Stimulated activated CD4-positive, alpha-beta T cell treated with anti-CD3 and anti-CD28 coated beads, Interleukin-12 subunit alpha, Interleukin-12 subunit beta, amount 100 ng/mL, for 48 hours (primary cell): ENCODE measurements around the gene EPHB1.

ENCODE experiments used
- DNase-seq, 3 donors: peaks; one replicate each; pipeline ENCODE4 v3.0.0-alpha.2; 2020; ENCODE audit warnings: low read depth in 2 of 3, low spot score in 1 of 3

The EPHB1 gene

DNA sequence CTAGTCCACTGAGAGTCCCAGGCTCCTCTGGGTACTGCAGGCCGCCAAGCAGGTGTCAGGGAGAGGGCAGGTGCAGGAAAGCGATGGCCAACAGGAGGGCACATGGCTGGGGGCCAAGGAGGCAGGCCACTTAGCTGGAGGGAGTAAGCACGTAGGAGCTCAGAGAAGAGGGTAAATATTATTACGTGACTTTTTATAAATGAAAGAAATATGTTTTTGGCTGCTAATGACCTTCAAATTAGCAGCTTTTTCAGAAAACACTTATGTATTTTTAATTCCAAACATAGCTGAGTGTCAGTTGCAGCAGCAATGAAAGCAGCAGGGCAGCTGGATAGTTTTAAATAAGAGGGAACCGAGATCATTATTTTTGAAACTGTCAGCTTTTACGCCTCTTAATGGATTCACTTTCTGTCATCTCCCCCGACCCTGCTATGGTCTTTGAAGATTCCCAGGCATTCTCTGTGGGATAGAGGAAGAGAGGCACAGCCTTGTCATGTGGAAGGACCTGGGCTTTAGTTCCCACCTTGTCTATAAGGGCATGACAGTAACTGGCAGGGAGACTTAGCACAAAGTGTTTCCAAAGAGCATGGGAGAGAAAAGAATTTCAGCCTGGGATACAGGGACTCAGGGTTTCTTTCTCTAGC lies 477.1 kb downstream of the EPHB1 start:
- DNase-seq, result no peak

DNA sequence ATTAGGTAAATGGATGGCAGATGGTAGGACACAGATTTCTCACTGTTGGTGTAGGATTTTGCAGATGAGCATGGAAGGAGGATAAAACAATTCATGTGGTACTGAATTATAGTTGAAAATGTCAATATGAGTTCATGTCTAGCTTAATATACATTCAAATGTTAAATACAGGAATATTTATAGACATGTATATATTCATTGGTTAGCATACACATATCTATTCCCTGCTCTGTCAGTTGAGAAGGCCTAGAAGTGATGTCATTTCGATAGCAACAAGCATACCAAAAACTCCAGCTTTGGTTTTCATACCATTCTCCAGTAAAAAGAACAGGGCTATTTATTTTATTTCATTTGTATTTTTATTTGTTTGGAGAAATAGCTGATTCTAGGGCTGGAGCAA lies 497.1 kb downstream of the EPHB1 start:
- DNase-seq, result no peak

DNA sequence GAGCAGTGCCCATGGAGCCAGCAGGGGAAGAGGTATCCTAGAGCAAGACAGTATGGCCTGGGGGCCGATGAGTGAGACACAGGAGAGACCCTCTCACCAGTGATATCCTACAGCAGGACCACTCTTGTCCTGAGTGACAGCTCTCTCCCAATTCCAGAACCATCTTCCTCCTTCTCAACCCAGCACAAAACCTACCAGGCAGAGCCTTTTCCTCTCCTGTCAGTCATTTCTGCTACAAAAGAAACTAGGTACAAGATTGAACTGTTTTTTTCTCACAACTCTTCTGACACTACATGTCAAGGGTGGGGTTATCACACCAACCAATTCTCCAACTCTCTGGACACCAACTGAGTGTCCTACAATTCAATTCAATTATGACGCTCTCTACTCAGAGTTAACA lies 506.6 kb downstream of the EPHB1 start:
- no peak for DNase-seq

DNA sequence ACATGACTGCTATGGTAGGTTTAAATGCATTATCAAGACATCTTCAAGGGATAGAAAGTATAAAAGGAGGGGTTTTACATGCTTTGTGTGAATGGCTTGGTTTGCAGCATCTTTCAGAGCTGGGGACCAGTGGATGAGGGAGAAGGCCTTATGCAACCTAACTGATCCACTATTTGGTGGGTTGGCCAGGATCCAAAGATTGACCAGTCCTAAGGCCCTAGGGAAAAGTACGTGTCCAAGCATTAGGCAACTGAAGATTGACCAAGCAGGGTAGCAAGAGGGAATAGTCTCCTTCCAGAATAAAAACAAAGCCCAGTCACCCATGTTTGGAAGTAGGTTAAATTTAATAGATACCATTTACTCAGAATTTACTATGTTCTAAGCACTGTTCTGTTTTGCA lies 509.3 kb downstream of the EPHB1 start:
- no peak for DNase-seq
